ENCODE data around the gene MVB12A. TPM values are rescaled to one million over a fixed set of nuclear protein-coding genes. Genes with fewer than 3 reads are reported as not detected.

The MVB12A gene
- total RNA-seq, 1 donor from 2014 or later = 33.2 TPM

- Mint-ChIP-seq H3K9me3 (no peaks in the 10 kb centered on the region), H3K36me3 (peaks cover 3% of the 10 kb centered on the region), H3K4me3 (peak overlapping the region; percentile 92), H3K27me3 (ENCODE audit: insufficient read depth, low read depth) (peaks cover 11% of the 10 kb centered on the region), H3K27ac (peak overlapping the region; percentile 46), H3K4me1 (peaks cover 33% of the 10 kb centered on the region)
- TF ChIP-seq EZH2phosphoT487 (IDR thresholded peaks at IDR 0.05) (no peak), CTCF (IDR thresholded peaks at IDR 0.05) (no peak), EZH2 (IDR thresholded peaks at IDR 0.05) (no peak)
- peak overlapping the region; percentile 98 for H2AFZ ChIP-seq (replicated peaks)
- DNase-seq (ENCODE audit: low spot score) = no peak
- H3K36me3 ChIP-seq = no peaks in the 10 kb centered on the region
- peaks cover 26% of the 10 kb centered on the region for H3K27me3 ChIP-seq
- H3K9ac ChIP-seq = no peak overlapping the region
- H3F3A ChIP-seq (ENCODE audit: low read depth) = peaks cover 18% of the 10 kb centered on the region
- H3K4me2 ChIP-seq = peak overlapping the region; percentile 81
- peaks cover 12% of the 10 kb centered on the region for H3K4me1 ChIP-seq
- H3K27ac ChIP-seq = no peak overlapping the region
- H3K79me2 ChIP-seq (ENCODE audit: low read depth) = no peaks in the 10 kb centered on the region
- peak overlapping the region; percentile 86 for H3K4me3 ChIP-seq
- H3K9me3 ChIP-seq (ENCODE audit: low read depth) = no peaks in the 10 kb centered on the region
- H4K20me1 ChIP-seq (ENCODE audit: low read depth) = peaks cover 3% of the 10 kb centered on the region
These were observed 49.2 kb downstream of the MVB12A start for GRCh38 chr19:17469092-17469480.

- Histone ChIP-seq H3K4me3 (peak overlapping the region; percentile 86), H3K27me3 (peaks cover 26% of the 10 kb centered on the region), H3F3A (ENCODE audit: low read depth) (peaks cover 18% of the 10 kb centered on the region), H3K4me2 (peak overlapping the region; percentile 81), H3K79me2 (ENCODE audit: low read depth) (no peaks in the 10 kb centered on the region), H3K9me3 (ENCODE audit: low read depth) (no peaks in the 10 kb centered on the region), H3K4me1 (peaks cover 12% of the 10 kb centered on the region), H3K36me3 (no peaks in the 10 kb centered on the region), H3K27ac (no peak overlapping the region), H3K9ac (no peak overlapping the region), H4K20me1 (ENCODE audit: low read depth) (peaks cover 3% of the 10 kb centered on the region), H2AFZ (replicated peaks) (peak overlapping the region; percentile 98)
- Mint-ChIP-seq H3K4me3 (peak overlapping the region; percentile 92), H3K27ac (peak overlapping the region; percentile 46), H3K4me1 (peaks cover 33% of the 10 kb centered on the region), H3K27me3 (ENCODE audit: insufficient read depth, low read depth) (peaks cover 11% of the 10 kb centered on the region), H3K36me3 (peaks cover 3% of the 10 kb centered on the region), H3K9me3 (no peaks in the 10 kb centered on the region)
- DNase-seq (ENCODE audit: low spot score) = peak; percentile 99
- TF ChIP-seq CTCF (IDR thresholded peaks at IDR 0.05) (no peak), EZH2phosphoT487 (IDR thresholded peaks at IDR 0.05) (no peak), EZH2 (IDR thresholded peaks at IDR 0.05) (no peak)
These were observed 49.7 kb downstream of the MVB12A start for GRCh38 chr19:17469481-17470067.

GRCh38 chr19:17470068-17470841 lies 50.4 kb downstream of the MVB12A start, which contains the start of gene SLC27A1:
TSS of gene SLC27A1 (plus strand) at chr19:17470524. CDS start at chr19:17470541, 17 bp downstream.
- no peak for TF ChIP-seq EZH2 (IDR thresholded peaks at IDR 0.05)
- TF ChIP-seq EZH2phosphoT487 (IDR thresholded peaks at IDR 0.05) = no peak
- TF ChIP-seq CTCF (IDR thresholded peaks at IDR 0.05) = no peak

More at GRCh38 chr19:17470068-17470841, 50.4 kb downstream of the MVB12A start, which contains the start of gene SLC27A1:
- peak within 1 kb of the TSS; percentile 96 for H3K4me2 ChIP-seq
- H3K27ac ChIP-seq = no peak within 1 kb of the TSS
- H3K9ac ChIP-seq = peak within 1 kb of the TSS; percentile 32
- H4K20me1 ChIP-seq (ENCODE audit: low read depth) = peaks cover 3% of the 10 kb centered on the region
- no peaks in the 10 kb centered on the region for H3K9me3 ChIP-seq (ENCODE audit: low read depth)
- Mint-ChIP-seq H3K4me3 (peak within 1 kb of the TSS; percentile 92), H3K9me3 (no peaks in the 10 kb centered on the region), H3K27ac (peak within 1 kb of the TSS; percentile 86), H3K27me3 (ENCODE audit: insufficient read depth, low read depth) (peaks cover 11% of the 10 kb centered on the region), H3K36me3 (peaks cover 3% of the 10 kb centered on the region), H3K4me1 (peaks cover 34% of the 10 kb centered on the region)
- peaks cover 26% of the 10 kb centered on the region for H3K27me3 ChIP-seq
- peaks cover 18% of the 10 kb centered on the region for H3F3A ChIP-seq (ENCODE audit: low read depth)
- no peaks in the 10 kb centered on the region for H3K79me2 ChIP-seq (ENCODE audit: low read depth)
- peaks cover 12% of the 10 kb centered on the region for H3K4me1 ChIP-seq
- peak within 1 kb of the TSS; percentile 86 for H3K4me3 ChIP-seq
- peak; percentile 100 for DNase-seq (ENCODE audit: low spot score)
- peak within 1 kb of the TSS; percentile 98 for H2AFZ ChIP-seq (replicated peaks)
- no peaks in the 10 kb centered on the region for H3K36me3 ChIP-seq
